Ovary (tissue), 9 donors: ENCODE results near the gene MAB21L1. TPM values are rescaled to one million over a fixed set of nuclear protein-coding genes. Genes with fewer than 3 reads are reported as not detected.

Experiments
- DNase-seq, 5 donors: peaks; one replicate each; pipeline ENCODE4 v3.0.0-alpha.2; 2019 to 2020
- H3K27ac ChIP-seq, 2 donors: fragments of 200-600 bp; one replicate each; pipeline versions ENCODE4 v1.5.1 to v1.8.0; 2019 to 2022
- H3K27me3 ChIP-seq: fragments of 200-600 bp; one replicate; pipeline ENCODE4 v1.8.0; 2022
- H3K36me3 ChIP-seq: fragments of 200-600 bp; sonication (generic); one replicate; pipeline ENCODE4 v1.5.1; 2019
- H3K4me1 ChIP-seq: one replicate; pipeline ENCODE4 v1.8.1; 2013; ENCODE audit warnings: mild to moderate bottlenecking, moderate library complexity; ENCODE audit not compliant: insufficient read depth
- H3K4me3 ChIP-seq: fragments of 200-600 bp; sonication (generic); one replicate; pipeline ENCODE4 v1.5.1; 2017
- H3K9me3 ChIP-seq, 2 donors: fragments of 200-600 bp in 1 of 2; sonication (generic) in 1 of 2; one replicate each; pipeline versions ENCODE4 v1.5.1 to v1.8.1; 2013 to 2019; ENCODE audit warnings: mild to moderate bottlenecking in 1 of 2, moderate library complexity in 1 of 2
- EP300 ChIP-seq: sonication (generic); formaldehyde crosslinking; IDR thresholded peaks from one replicate; pipeline ENCODE4 v1.6.1; 2017; ENCODE audit warnings: antibody characterized with exemption
- POLR2A ChIP-seq: fragments of 450-650 bp; IDR thresholded peaks from one replicate; pipeline ENCODE4 v1.6.1; 2017; ENCODE audit warnings: antibody characterized with exemption, mild to moderate bottlenecking, moderate library complexity
- WGBS, 3 donors: extraction: QIAGEN DNeasy Blood & Tissue Kit in 1 of 3; methylation state at CpG; one replicate each; pipeline versions ENCODE4 v1.1.5 to v1.1.7; 2013 to 2017; 5-methylcytosine and 5-hydroxymethylcytosine counted together
- intact Hi-C, 4 donors: fragments of 100-400 bp; cut with DNase I; formaldehyde crosslinking; loops; one replicate each; pipeline versions ENCODE4 v1.11.0 to v1.15.1; 2022 to 2023
- polyA plus RNA-seq, 2 donors: library from polyadenylated mRNA; stranded (reverse); fragments of 200-250 nt in 1 of 2; fragments of 350-450 nt in 1 of 2; fragmentation: Illumina TruSeq in 1 of 2; extraction: RNeasy Lipid Tissue Mini Kit (QIAGEN cat#74804) in 1 of 2; gene quantifications; one replicate each; pipeline ENCODE4 v1.2.3, GENCODE V29; 2013 to 2014
- total RNA-seq, 7 donors: library from RNA; depleted of rRNA in 2 of 7; stranded (reverse); fragments of >200 nt in 2 of 7; fragmentation: NEBNext Ultra II Directional in 3 of 7; extraction: Animal tissue kit (Norgen Biotek cat#: 25700) in 3 of 7; gene quantifications; one replicate each; pipeline versions ENCODE4 v1.1.0 to v1.2.4, GENCODE V29; 2016 to 2023
- TF ChIP-seq, protein P1 (sequence below), 3 donors: fragments of 450-650 bp in 2 of 3; fragments of 200-600 bp in 1 of 3; IDR thresholded peaks; one replicate each; pipeline versions ENCODE4 v1.5.1 to v1.8.0; 2016 to 2022; ENCODE audit warnings: antibody characterized with exemption in 3 of 3, mild to moderate bottlenecking in 1 of 3
- donor health status: DM: no; HTN: no; CAD: no; lungs with moderate emphysema.
- donor health status: DM: no; HTN: no; CAD: no.
- donor health status: Bipolar disorder and iron deficiency.
- donor health status: DM: yes; HTN: yes; CAD: no.
- donor health status: DM: no; HTN: no; CAD: no.
- donor health status: DM: yes; HTN: yes; CAD: no.

The MAB21L1 gene
- total and polyA plus RNA-seq, 9 donors = 0.12 to 1.0 (median 0.60) TPM

DNA sequence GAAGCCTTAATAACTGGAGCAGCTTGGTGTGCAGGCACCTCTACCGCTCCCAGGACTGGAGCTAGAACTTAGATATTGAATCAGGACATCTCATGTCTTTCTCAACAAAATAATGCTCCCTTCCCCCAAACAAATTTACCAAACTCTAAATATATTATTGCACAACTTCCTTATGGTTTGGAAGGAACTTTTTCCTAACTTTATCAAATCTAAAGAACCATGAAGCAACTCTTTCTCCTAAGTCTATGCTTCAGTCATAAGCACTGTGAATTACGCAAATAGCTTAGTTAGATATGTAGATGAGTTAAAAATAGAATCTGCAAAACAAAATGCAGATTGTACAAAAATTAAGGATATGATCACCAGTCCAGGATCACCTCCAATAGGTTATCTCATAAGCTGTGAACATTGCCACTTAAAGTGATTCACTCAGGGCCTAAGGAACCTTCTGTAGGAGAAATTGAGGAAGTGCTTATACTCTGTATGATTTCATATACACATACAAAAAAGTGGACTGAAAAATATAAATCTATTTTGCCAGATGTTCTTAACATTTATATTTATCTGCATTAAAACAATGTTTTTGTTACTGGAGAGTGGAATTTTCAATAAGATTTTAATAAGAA is 20.4 kb upstream of the MAB21L1 start:
- intact Hi-C loops = no loop called here
- Histone ChIP-seq H3K4me3 (no peak overlapping the region), H3K36me3 (no peaks in the 10 kb centered on the region), H3K27ac (no peak overlapping the region), H3K9me3 (no peaks in the 10 kb centered on the region), H3K4me1 (peaks cover under 1% of the 10 kb centered on the region), H3K27me3 (no peaks in the 10 kb centered on the region)
- TF ChIP-seq EP300 = no peak
- DNase-seq = no peak
- 91 to 96% (median 95%) methylated on average over 2 of the region's 2 CpGs for WGBS, 3 donors

DNA sequence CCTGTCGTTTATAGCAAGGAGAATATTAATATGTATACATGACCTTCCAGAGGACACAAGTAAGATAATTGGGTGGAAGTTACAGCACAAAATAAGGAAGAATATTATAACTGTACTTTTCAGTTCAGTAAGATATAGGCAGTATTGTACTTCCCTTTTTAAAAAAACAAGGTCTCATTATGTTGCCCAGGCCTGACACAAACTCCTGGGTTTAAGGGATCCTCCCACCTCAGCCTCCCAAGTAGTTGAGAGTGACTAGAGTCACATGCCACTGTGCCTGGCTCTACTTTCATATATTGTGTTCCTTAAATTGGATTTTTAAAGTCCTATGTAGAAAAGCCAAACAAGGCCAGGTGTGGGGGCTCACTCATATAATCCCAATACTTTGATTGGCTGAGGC is 19.5 kb upstream of the MAB21L1 start:
- no peaks in the 10 kb centered on the region for H3K27me3 ChIP-seq
- H3K4me1 ChIP-seq = no peaks in the 10 kb centered on the region
- H3K9me3 ChIP-seq = no peaks in the 10 kb centered on the region
- intact Hi-C loops = no loop called here
- no peaks in the 10 kb centered on the region for H3K36me3 ChIP-seq
- DNase-seq = no peak
- no peak overlapping the region for H3K4me3 ChIP-seq
- no peak for TF ChIP-seq POLR2A
- no peak for TF ChIP-seq EP300
- TF ChIP-seq, protein P1, sequence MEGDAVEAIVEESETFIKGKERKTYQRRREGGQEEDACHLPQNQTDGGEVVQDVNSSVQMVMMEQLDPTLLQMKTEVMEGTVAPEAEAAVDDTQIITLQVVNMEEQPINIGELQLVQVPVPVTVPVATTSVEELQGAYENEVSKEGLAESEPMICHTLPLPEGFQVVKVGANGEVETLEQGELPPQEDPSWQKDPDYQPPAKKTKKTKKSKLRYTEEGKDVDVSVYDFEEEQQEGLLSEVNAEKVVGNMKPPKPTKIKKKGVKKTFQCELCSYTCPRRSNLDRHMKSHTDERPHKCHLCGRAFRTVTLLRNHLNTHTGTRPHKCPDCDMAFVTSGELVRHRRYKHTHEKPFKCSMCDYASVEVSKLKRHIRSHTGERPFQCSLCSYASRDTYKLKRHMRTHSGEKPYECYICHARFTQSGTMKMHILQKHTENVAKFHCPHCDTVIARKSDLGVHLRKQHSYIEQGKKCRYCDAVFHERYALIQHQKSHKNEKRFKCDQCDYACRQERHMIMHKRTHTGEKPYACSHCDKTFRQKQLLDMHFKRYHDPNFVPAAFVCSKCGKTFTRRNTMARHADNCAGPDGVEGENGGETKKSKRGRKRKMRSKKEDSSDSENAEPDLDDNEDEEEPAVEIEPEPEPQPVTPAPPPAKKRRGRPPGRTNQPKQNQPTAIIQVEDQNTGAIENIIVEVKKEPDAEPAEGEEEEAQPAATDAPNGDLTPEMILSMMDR (IDR thresholded peaks at IDR 0.05) = no peak
- H3K27ac ChIP-seq = no peak overlapping the region
- 77 to 83% (median 81%) methylated on average over 1 of the region's 1 CpG for WGBS, 3 donors

DNA sequence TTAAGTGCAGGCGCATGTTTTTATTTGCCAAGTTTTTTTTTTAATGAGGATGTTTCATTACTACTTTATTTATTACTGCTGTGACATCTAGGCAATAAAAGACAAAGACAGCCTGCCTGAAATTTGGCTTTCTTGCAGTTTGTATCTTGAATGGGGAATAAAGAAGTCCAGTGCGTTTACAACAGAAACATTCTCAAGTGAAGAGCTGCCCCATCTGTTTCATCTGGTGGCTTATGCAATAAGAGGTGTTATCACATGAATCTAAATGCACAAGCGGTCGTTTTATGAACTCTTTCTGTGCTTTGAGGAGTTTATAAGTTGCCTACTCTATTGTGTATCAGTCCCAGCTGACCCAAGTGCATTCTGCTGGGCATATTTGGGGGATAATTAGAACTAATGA is 12.6 kb upstream of the MAB21L1 start:
- H3K27ac ChIP-seq = no peak overlapping the region
- H3K36me3 ChIP-seq = no peaks in the 10 kb centered on the region
- H3K4me1 ChIP-seq = no peaks in the 10 kb centered on the region
- TF ChIP-seq, protein P1 (IDR thresholded peaks at IDR 0.05) = no peak
- no peak for TF ChIP-seq POLR2A
- TF ChIP-seq EP300 = no peak
- 65 to 81% (median 78%) methylated on average over 4 of the region's 4 CpGs for WGBS, 3 donors
- no peak overlapping the region for H3K4me3 ChIP-seq
- no peaks in the 10 kb centered on the region for H3K9me3 ChIP-seq
- no peak for DNase-seq
- intact Hi-C loops = no loop called here
- H3K27me3 ChIP-seq = no peaks in the 10 kb centered on the region

DNA sequence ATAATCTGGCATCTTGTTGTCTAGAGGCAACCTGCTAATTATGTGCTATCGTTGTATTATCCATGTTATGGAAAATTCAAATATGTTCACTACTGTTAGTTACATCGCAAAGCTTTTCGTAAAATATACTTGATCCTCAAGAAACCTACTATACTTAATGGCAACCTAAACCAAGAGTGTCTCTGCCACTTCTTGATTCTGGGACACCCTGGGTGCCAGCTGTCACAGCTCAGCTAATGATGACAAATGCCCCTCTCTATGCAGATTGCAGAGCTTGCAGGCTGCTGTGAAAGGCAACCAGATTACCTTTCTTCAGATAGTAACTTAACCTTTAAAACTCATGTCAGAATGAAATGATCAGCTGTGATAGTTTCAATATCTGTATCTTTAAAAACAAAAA is 8.9 kb upstream of the MAB21L1 start:
- Histone ChIP-seq H3K4me1 (no peaks in the 10 kb centered on the region), H3K4me3 (no peak overlapping the region), H3K27me3 (no peaks in the 10 kb centered on the region), H3K9me3 (no peaks in the 10 kb centered on the region), H3K27ac (no peak overlapping the region), H3K36me3 (no peaks in the 10 kb centered on the region)
- 95 to 98% (median 97%) methylated on average over 3 of the region's 3 CpGs for WGBS, 3 donors
- intact Hi-C loops = no loop called here
- TF ChIP-seq, protein P1 (IDR thresholded peaks at IDR 0.05) = no peak
- TF ChIP-seq EP300 = no peak
- no peak for TF ChIP-seq POLR2A
- DNase-seq = no peak

DNA sequence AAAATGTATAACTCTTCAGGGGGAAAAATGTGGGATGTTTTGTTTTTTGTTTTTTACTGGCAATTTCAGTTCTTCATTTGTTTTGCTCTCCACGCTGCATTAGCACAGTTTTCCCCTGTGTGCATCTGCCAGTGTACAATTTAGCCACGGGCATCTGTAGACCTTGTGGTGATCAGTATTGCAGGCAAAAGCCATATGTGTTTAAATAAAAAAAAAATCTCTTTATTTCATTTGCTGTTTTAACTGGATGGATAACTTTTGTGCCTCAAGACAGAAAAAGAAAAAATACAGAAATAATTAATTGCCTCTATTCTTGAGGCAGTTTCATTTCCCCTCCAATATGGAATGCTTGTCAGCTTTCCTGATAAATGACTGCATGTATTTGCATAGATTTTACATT is 7.9 kb upstream of the MAB21L1 start:
- WGBS, 3 donors = 88 to 99% (median 93%) methylated on average over 2 of the region's 2 CpGs
- intact Hi-C loops = no loop called here
- no peaks in the 10 kb centered on the region for H3K4me1 ChIP-seq
- H3K4me3 ChIP-seq = no peak overlapping the region
- TF ChIP-seq EP300 = no peak
- TF ChIP-seq, protein P1 (IDR thresholded peaks at IDR 0.05) = no peak
- TF ChIP-seq POLR2A = no peak
- H3K36me3 ChIP-seq = no peaks in the 10 kb centered on the region
- DNase-seq = no peak
- H3K27ac ChIP-seq = no peak overlapping the region
- no peaks in the 10 kb centered on the region for H3K9me3 ChIP-seq
- H3K27me3 ChIP-seq = no peaks in the 10 kb centered on the region
